Measurements from ENCODE around the gene HMGA1.

HMGA1 gene, protein sequence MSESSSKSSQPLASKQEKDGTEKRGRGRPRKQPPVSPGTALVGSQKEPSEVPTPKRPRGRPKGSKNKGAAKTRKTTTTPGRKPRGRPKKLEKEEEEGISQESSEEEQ

DNA sequence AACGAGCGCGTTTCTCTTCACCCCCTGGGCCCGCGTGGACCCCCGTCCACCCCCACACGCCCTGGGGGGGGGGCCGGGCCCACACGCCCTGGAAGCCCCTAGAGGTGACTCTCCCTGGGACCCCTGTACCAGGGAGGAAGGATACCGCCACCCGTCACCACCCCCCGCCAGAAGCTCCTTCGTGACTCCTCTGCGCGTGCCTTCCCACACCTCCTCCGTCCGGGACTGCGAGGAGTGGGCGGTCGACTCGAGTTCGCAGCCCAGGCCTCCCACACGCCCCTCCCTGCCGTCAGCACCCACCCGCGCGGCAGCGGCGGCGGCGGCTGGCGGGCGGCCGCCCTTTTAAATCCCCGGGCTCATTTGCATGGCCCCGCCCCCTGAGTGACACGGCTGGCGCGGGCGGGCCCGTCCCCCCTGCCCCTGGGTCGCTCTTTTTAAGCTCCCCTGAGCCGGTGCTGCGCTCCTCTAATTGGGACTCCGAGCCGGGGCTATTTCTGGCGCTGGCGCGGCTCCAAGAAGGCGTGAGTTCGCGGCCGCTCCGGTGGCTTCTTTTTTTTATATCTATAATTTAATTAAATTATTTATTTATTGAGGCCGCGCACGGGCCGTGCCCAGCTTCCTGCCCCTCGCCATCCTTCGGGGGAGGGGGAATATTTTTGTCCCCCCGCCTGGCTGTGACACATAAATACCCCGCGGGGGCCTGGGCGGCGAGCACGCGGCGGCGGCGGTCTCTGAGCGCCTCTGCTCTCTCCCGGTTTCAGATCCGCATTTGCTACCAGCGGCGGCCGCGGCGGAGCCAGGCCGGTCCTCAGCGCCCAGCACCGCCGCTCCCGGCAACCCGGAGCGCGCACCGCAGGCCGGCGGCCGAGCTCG, at the start of gene HMGA1:
HMGA1 (plus strand) TSS at position 431 of the 873 bp plus-strand sequence. CDS start 3,908 bp downstream, outside the sequence.
- peak; percentile 77 to 87 for DNase-seq

- DNase-seq, result peak in 1 of 2 donors; percentile 11
These were observed 46.7 kb upstream of the HMGA1 start for GRCh38 chr6:34189806-34190503.

- no peak for DNase-seq
These were observed 46.1 kb upstream of the HMGA1 start for GRCh38 chr6:34190504-34191122.

DNA sequence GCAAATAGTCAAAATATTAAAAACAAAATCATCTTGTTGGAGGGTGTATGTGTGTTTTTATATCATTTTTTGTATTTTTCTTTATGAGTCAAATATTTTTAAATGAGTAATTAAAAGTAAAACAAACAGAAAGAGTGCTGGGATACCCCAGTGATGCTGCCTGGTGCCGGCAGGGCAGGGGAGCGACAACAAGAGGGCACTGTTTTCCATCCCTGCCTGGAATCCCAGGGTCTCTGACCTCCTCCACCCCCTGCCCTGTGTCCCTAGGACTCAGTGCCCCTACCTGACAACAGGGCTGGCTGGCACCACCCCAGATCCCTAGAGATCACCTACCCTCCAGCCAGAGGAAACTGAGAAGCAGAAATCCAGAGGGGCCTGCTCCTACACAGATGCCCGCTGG, 41.9 kb upstream of the HMGA1 start:
- DNase-seq, result no peak

GRCh38 chr6:34195726-34196115, 41.0 kb upstream of the HMGA1 start:
- DNase-seq, result no peak

GRCh38 chr6:34196116-34196832, 40.4 kb upstream of the HMGA1 start:
- peak; percentile 24 to 77 for DNase-seq

- DNase-seq, result no peak
These were observed 39.9 kb upstream of the HMGA1 start for GRCh38 chr6:34196833-34197195.

DNA sequence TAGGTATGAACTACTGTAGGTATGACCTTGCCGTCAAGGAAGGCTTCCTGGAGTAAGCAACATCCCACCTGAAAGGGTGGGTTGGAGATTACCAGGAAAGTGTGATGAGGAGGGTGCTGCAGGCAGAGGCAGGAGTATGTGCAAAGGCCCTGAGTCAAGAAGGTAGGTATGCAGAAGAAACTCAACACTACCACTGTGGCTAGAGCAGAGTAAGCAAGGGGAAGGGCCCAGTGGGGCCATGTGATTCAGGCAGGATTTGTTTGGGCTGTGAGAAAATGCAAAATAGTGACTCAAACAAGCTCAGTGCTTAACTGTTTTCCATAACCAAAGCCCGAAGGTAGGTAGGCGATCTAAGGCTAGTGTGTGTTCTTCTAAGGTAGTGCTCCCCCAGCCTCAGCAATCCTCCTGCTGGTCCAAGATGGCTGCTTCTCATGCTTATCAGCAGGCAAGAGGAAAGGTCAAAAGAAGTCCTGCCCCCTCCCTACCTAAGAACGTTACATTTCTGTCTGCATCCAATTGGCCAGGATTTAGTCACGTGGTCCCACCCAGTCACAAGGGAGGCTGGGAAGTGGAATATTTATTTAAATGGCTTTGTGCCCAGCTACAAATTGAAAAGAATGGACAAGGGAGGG, 36.2 kb upstream of the HMGA1 start:
- no peak for DNase-seq

DNA sequence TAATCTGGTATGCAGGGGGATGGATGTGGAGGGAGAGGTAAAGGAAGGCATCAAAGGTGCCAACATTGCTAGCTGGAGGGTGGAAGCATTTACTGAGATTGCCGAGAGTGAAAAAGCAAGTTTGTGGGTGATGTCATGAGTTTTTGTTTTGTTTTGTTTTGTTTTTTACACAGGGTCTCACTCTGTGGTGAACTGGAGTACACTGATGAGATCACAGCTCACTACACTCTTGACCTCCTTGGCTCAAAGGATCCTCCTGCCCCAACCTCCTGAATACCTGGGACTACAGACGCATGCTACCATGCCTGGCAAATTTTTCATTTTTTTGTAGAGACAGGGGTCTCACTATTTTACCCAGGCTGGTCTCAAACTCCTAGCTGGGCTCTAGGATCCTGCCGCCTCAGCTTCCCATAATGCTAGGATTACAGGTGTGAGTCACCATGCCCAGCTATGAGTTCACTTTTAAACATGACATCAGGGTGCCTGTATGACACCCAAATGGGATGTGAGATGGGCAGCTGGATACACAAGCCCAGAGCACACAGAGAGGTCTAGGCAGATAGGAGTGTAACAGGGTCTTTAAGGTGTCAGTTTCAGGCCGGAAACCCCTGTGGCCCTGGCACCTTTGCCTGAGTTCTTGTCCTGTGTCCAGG, 35.1 kb upstream of the HMGA1 start:
- no peak for DNase-seq

DNA sequence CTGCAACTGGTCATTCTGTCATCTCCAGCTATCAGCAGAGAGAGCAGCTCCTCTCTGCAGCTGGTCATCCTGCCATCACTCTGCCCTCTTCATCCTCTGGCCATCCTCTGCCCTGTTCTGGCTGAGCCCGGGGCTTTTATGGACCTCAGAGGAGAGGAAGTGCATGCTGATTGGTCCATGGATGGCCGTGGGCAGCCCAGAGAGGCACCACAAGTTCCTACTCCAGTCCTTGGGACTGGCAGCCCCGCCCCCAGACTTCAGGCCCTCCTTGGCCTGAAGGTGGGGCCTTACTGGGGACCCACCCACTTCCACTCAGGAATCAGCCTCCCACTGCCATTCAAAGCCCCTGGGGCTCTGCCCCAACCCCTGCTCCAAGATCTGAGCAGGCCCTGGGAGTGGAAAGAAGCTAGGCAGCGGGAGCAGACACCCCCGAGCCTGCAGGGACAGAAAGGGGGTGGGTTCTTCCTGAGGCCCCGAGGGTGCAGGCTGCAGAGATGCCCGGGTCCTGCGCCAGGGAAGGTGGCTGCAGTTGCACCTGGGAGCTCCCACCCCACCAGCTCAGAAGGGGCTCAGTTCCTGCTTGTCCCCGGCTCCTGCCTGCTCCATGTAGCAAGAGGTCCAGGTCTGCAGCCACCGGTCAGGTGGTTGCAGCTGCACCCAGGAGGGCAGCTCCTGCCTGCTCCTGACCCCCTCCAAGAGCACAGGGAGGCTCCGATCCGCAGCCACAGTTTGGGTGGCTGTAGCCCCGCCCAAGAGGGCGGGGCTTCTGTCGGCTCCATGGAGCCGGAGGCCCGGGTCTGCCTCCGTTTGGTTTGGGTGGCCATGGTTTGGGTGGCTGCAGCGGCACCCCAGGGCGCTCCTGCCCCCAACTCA, 34.1 kb upstream of the HMGA1 start:
- no peak for DNase-seq

GRCh38 chr6:34204693-34205092, 32.0 kb upstream of the HMGA1 start:
- no peak for DNase-seq

DNA sequence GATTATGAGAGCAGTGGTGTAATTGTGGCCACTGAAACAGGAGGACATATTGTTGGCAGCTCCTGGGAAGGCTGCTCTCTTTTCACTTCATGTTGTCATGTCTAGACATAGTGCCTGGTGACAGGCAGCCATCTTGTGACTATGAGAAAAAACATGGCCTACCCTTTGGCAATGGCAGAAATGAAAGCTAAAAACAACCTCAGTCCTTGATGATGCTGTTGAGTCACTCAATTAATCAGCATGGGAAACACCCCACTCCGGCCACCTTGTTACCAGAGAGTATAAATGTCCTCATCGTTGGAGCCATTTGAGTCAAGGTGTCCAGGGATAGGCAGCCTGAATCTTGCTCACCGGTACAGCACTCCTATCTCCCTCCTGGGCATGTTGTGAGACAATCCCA, 31.2 kb upstream of the HMGA1 start:
- no peak for DNase-seq

- no peak for DNase-seq
These were observed 30.8 kb upstream of the HMGA1 start for GRCh38 chr6:34205916-34206315.

GRCh38 chr6:34206726-34207125, 29.9 kb upstream of the HMGA1 start:
- no peak for DNase-seq

GRCh38 chr6:34207695-34208443, 28.8 kb upstream of the HMGA1 start:
- no peak for DNase-seq

DNA sequence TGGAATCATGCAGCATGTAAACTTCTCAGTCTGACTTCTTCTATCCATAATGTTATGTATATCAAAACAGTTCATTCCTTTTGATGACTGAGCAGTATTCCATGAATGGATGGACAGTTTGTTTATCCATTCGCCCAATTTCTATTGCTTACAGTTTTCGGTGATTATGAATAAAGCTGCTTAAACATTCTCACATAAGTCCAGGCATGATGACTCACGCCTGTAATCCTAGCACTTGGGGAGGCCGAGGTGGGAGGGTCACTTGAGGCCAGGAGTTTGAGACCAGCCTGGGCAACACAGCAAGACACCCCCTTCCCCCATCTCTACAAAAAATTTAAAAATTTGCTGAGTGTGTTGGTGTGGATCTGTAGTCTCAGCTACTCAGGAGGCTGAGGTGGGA, 22.9 kb upstream of the HMGA1 start:
- no peak for DNase-seq

DNA sequence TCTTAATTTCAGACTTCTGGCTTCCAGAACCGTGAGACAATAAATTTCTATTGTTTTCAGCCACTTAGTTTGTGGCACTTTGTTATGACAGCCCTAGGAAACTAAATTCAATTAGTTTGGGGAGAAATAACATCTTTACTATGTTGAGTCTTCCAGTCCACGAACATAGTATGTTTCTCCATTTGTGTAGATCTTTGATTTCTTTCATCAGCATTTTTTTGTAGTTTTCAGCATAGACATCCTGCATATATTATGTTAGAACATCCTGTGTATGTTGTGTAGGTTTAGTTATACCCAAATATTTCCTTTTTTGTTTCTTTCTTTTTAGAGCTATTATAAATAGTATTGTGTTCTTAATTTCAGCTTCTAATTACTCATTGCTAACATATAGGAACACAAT, 18.0 kb upstream of the HMGA1 start:
- DNase-seq, result no peak

GRCh38 chr6:34223381-34223955, 13.2 kb upstream of the HMGA1 start:
- DNase-seq, result no peak

Data from hippocampal formation (tissue), 2 donors.